ENCODE results near the gene GIMAP7. TPM values are rescaled to one million over a fixed set of nuclear protein-coding genes. Genes with fewer than 3 reads are reported as not detected.
"Not testable (repeated sequence)": the region's sequence is repeated elsewhere in the genome, so short reads cannot be mapped to it uniquely, and the experiment has no call there.

GIMAP7 gene
- total RNA-seq, 1 donor: not detected

DNA sequence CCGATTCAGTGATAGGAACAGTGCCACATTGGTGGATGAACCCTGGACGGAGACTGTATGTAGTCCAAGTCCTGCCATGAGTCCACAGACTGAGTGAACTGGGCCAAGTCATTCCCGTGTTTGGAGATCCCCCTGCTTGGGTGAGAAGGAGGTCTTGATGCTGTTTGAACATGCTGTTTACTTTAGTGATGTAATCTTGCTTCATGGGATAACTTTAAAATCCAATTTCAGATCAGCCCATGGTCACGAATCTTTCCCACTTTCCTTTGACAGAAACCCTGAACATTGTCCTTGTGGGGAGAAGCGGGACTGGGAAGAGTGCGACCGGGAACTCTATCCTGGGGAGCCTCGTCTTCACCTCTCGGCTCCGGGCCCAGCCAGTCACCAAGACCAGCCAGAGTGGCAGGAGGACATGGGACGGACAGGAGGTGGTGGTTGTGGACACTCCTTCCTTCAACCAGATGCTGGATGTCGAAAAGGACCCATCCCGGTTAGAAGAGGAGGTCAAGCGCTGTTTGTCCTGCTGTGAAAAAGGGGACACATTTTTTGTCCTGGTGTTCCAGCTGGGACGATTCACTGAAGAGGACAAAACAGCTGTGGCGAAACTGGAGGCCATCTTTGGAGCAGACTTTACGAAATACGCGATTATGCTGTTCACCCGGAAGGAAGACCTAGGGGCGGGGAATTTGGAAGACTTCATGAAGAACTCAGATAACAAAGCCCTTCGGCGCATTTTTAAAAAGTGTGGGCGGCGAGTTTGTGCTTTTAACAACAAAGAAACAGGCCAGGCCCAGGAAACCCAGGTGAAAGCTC lies 37.6 kb upstream of the GIMAP7 start:
- Histone ChIP-seq H3K27ac (ENCODE audit: low read depth, low read length) (no peak overlapping the region), H3K4me2 (ENCODE audit: insufficient read depth, low read length) (no peak overlapping the region), H3K9me3 (ENCODE audit: low read depth, low read length) (no peaks in the 10 kb centered on the region), H3K79me2 (ENCODE audit: insufficient read depth, low read length) (no peaks in the 10 kb centered on the region), H3K27me3 (ENCODE audit: insufficient read depth, low read length) (no peaks in the 10 kb centered on the region), H3K36me3 (ENCODE audit: insufficient read depth, low read length) (no peaks in the 10 kb centered on the region), H4K20me1 (ENCODE audit: insufficient read depth, low read length) (no peaks in the 10 kb centered on the region), H3K4me1 (ENCODE audit: insufficient read depth, low read length) (no peaks in the 10 kb centered on the region), H3K4me3 (ENCODE audit: insufficient read depth, low read length) (no peak overlapping the region), H2AFZ (ENCODE audit: low read length) (no peak overlapping the region)
- DNase-seq (ENCODE audit: insufficient read length, low spot score, missing footprints): no peak
- TF ChIP-seq, protein P1, sequence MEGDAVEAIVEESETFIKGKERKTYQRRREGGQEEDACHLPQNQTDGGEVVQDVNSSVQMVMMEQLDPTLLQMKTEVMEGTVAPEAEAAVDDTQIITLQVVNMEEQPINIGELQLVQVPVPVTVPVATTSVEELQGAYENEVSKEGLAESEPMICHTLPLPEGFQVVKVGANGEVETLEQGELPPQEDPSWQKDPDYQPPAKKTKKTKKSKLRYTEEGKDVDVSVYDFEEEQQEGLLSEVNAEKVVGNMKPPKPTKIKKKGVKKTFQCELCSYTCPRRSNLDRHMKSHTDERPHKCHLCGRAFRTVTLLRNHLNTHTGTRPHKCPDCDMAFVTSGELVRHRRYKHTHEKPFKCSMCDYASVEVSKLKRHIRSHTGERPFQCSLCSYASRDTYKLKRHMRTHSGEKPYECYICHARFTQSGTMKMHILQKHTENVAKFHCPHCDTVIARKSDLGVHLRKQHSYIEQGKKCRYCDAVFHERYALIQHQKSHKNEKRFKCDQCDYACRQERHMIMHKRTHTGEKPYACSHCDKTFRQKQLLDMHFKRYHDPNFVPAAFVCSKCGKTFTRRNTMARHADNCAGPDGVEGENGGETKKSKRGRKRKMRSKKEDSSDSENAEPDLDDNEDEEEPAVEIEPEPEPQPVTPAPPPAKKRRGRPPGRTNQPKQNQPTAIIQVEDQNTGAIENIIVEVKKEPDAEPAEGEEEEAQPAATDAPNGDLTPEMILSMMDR (IDR thresholded peaks at IDR 0.05; ENCODE audit: extremely low read depth, low read depth, low read length): no peak

DNA sequence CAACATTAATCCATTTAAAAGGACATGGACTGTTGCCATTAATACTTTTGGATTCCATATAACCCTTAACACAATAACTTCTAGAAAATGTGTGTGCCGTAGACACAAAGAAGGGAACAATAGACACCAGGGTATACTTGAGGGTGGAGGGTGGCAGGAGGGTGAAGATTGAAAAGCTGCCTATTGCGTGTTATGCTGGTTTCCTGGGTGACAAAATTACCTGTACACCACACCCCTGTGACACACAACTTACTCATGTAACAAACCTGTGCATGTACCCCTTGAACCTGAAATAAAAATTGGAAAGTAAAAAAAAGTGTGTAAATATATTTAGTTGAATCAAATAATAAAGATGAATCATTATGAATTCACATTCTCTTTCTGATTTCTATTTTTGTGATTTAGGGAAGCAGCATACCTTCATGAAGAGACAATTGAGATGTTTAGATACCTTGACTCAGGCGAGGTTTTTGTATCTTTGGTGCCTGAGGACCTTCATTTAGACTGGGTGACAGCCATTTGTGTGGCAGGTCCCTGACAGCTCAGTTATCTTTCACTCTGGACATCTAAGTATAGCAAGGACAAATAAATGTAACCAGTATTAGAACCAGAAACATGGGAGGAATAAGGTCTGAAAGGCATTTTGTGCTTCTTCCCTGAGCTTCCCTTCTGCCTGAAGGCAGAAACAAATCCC lies 35.5 kb upstream of the GIMAP7 start:
- Histone ChIP-seq H3K4me1 (ENCODE audit: insufficient read depth, low read length) (no peaks in the 10 kb centered on the region), H3K4me2 (ENCODE audit: insufficient read depth, low read length) (no peak overlapping the region), H3K27me3 (ENCODE audit: insufficient read depth, low read length) (no peaks in the 10 kb centered on the region), H3K4me3 (ENCODE audit: insufficient read depth, low read length) (no peak overlapping the region), H3K9me3 (ENCODE audit: low read depth, low read length) (no peaks in the 10 kb centered on the region), H3K27ac (ENCODE audit: low read depth, low read length) (no peak overlapping the region), H3K36me3 (ENCODE audit: insufficient read depth, low read length) (no peaks in the 10 kb centered on the region), H4K20me1 (ENCODE audit: insufficient read depth, low read length) (no peaks in the 10 kb centered on the region), H2AFZ (ENCODE audit: low read length) (no peak overlapping the region), H3K79me2 (ENCODE audit: insufficient read depth, low read length) (no peaks in the 10 kb centered on the region)
- TF ChIP-seq, protein P1 (IDR thresholded peaks at IDR 0.05; ENCODE audit: extremely low read depth, low read depth, low read length): no peak
- no peak for DNase-seq (ENCODE audit: insufficient read length, low spot score, missing footprints)

DNA sequence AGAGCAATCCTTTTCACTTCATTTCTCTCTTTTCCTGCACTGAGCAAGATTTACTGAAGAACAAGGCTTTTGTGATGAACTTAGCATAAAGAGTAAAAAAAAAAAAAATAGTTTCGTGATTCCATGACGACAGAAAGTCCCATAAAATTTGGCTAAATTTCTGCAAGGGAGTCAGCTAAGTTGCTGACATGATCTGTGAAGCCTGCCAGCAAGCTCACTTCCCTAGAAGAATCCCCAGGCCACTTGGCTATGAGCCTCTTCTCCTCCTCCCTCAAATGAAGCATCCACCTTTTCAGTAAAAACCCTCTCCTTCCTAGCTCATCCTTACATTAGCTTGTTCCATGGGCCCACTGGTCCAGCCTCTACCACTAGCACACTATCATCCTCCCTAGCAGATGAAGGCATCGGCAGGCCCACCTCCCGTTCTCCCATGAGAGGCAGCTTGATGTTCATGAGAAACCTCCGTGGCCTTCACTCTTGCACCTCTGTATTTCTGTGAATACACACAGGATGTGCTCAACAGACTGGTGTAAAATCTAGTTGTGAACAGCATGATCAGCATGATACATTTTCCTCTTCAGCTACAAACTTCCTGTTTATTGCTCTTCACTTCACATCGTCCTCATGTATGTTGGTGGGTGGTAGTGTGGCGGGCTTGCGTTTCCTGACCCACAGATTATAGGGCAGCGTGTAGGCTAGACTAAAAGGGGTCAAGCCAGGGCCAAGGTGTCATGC lies 33.3 kb upstream of the GIMAP7 start:
- Histone ChIP-seq H4K20me1 (ENCODE audit: insufficient read depth, low read length) (no peaks in the 10 kb centered on the region), H3K4me1 (ENCODE audit: insufficient read depth, low read length) (no peaks in the 10 kb centered on the region), H3K9me3 (ENCODE audit: low read depth, low read length) (no peaks in the 10 kb centered on the region), H3K27me3 (ENCODE audit: insufficient read depth, low read length) (no peaks in the 10 kb centered on the region), H3K79me2 (ENCODE audit: insufficient read depth, low read length) (no peaks in the 10 kb centered on the region), H2AFZ (ENCODE audit: low read length) (no peak overlapping the region), H3K36me3 (ENCODE audit: insufficient read depth, low read length) (no peaks in the 10 kb centered on the region), H3K4me2 (ENCODE audit: insufficient read depth, low read length) (no peak overlapping the region), H3K27ac (ENCODE audit: low read depth, low read length) (no peak overlapping the region), H3K4me3 (ENCODE audit: insufficient read depth, low read length) (no peak overlapping the region)
- DNase-seq (ENCODE audit: insufficient read length, low spot score, missing footprints): no peak
- TF ChIP-seq, protein P1 (IDR thresholded peaks at IDR 0.05; ENCODE audit: extremely low read depth, low read depth, low read length): no peak

DNA sequence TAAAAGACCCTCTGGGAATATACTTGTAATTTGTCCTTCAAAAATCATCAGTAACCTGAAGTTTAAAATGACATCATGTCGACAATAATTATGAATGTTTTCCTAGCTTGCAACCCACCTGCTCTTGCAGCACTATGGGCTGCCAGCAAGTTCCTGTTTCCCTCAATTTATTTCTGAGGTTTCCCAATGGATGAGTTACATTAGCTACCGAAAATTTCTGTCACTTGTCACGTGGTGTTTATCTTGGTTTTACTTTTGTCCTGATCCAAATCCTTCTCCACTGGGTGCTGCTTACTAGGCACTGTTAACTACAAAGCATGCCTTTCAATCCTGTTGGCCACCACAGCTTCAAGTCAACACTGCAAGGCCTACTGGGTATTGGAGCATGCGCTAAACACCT lies 32.8 kb upstream of the GIMAP7 start:
- H3K36me3 ChIP-seq (ENCODE audit: insufficient read depth, low read length): no peaks in the 10 kb centered on the region
- no peaks in the 10 kb centered on the region for H3K27me3 ChIP-seq (ENCODE audit: insufficient read depth, low read length)
- H3K79me2 ChIP-seq (ENCODE audit: insufficient read depth, low read length): no peaks in the 10 kb centered on the region
- no peak overlapping the region for H2AFZ ChIP-seq (ENCODE audit: low read length)
- H3K9me3 ChIP-seq (ENCODE audit: low read depth, low read length): no peaks in the 10 kb centered on the region
- no peak for DNase-seq (ENCODE audit: insufficient read length, low spot score, missing footprints)
- no peak overlapping the region for H3K4me3 ChIP-seq (ENCODE audit: insufficient read depth, low read length)
- no peak overlapping the region for H3K4me2 ChIP-seq (ENCODE audit: insufficient read depth, low read length)
- no peaks in the 10 kb centered on the region for H4K20me1 ChIP-seq (ENCODE audit: insufficient read depth, low read length)
- TF ChIP-seq, protein P1 (IDR thresholded peaks at IDR 0.05; ENCODE audit: extremely low read depth, low read depth, low read length): no peak
- H3K27ac ChIP-seq (ENCODE audit: low read depth, low read length): no peak overlapping the region
- H3K4me1 ChIP-seq (ENCODE audit: insufficient read depth, low read length): no peaks in the 10 kb centered on the region

DNA sequence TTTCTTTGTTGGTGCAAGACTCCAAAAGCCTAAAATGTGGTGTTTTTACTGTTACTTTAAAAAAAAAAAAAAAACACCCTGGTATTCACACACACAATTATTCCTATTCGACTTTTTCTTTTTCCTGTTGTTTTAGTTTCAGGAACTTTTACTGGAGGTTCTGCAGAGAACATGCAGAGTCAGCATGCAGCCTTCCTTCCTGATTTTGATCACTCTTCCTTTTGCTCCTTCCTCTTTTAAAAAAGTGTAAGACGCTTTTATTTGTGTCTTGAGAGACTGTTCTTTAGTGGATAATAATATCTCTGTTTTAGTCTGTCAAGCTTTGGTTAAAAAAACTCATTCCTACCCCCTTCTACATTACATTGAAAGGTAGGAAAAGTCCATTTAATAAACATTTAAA lies 31.2 kb upstream of the GIMAP7 start:
- H3K79me2 ChIP-seq (ENCODE audit: insufficient read depth, low read length); H3K4me3 ChIP-seq (ENCODE audit: insufficient read depth, low read length); H3K4me2 ChIP-seq (ENCODE audit: insufficient read depth, low read length); H3K27me3 ChIP-seq (ENCODE audit: insufficient read depth, low read length); H4K20me1 ChIP-seq (ENCODE audit: insufficient read depth, low read length); H3K9me3 ChIP-seq (ENCODE audit: low read depth, low read length); H3K4me1 ChIP-seq (ENCODE audit: insufficient read depth, low read length); DNase-seq (ENCODE audit: insufficient read length, low spot score, missing footprints); H3K27ac ChIP-seq (ENCODE audit: low read depth, low read length); H2AFZ ChIP-seq (ENCODE audit: low read length); H3K36me3 ChIP-seq (ENCODE audit: insufficient read depth, low read length): not testable (repeated sequence)

Measured in osteoblast (primary cell).